HG03097 (cell line): ENCODE results near the gene SCARF1.
A peak's percentile ranks its signal among the peaks of the same experiment; 100 is the strongest.
"Not testable (repeated sequence)": the region's sequence is repeated elsewhere in the genome, so short reads cannot be mapped to it uniquely, and the experiment has no call there.

Experiments
- ATAC-seq: cut with Tn5 transposase; IDR thresholded peaks from one replicate; pipeline ENCODE4 v1.9.1; 2021; ENCODE audit not compliant: unreplicated experiment, low FRiP score

The SCARF1 gene

GRCh38 chr17:1645207-1646171, at the start of gene SCARF1:
SCARF1 (minus strand) TSS chr17:1645732; CDS start chr17:1645697, 35 bp downstream.
- no peak for ATAC-seq

- no peak for ATAC-seq
Observed at GRCh38 chr17:1693339-1693738, 47.8 kb upstream of the SCARF1 start.

- ATAC-seq = no peak
Observed at GRCh38 chr17:1690544-1691221, 45.2 kb upstream of the SCARF1 start.

- not testable (repeated sequence) for ATAC-seq
Observed at GRCh38 chr17:1688405-1688804, 42.9 kb upstream of the SCARF1 start.

GRCh38 chr17:1686086-1686485, 40.6 kb upstream of the SCARF1 start:
- ATAC-seq = no peak

- peak; percentile 96 for ATAC-seq
Observed at GRCh38 chr17:1684378-1685189, 39.1 kb upstream of the SCARF1 start, which contains the start of gene PRPF8. PRPF8 (minus strand) TSS chr17:1684867; CDS start chr17:1684571, 296 bp downstream.

GRCh38 chr17:1683459-1683858, 37.9 kb upstream of the SCARF1 start:
- no peak for ATAC-seq

GRCh38 chr17:1676401-1676800, 30.9 kb upstream of the SCARF1 start:
- no peak for ATAC-seq

- ATAC-seq = no peak
Observed at GRCh38 chr17:1673041-1673785, 27.7 kb upstream of the SCARF1 start.

GRCh38 chr17:1663934-1664333, 18.4 kb upstream of the SCARF1 start:
- ATAC-seq = not testable (repeated sequence)

GRCh38 chr17:1661045-1661444, 15.5 kb upstream of the SCARF1 start:
- no peak for ATAC-seq

GRCh38 chr17:1658100-1658499, 12.6 kb upstream of the SCARF1 start:
- no peak for ATAC-seq

GRCh38 chr17:1653735-1654134, 8.2 kb upstream of the SCARF1 start:
- no peak for ATAC-seq

GRCh38 chr17:1652794-1653193, 7.3 kb upstream of the SCARF1 start:
- not testable (repeated sequence) for ATAC-seq

GRCh38 chr17:1651559-1651844, 6.0 kb upstream of the SCARF1 start:
- ATAC-seq = no peak

GRCh38 chr17:1650731-1651558, 5.4 kb upstream of the SCARF1 start:
- ATAC-seq = no peak

GRCh38 chr17:1649844-1650501, 4.4 kb upstream of the SCARF1 start, which contains the start of gene RILP:
RILP (minus strand) TSS chr17:1649866; CDS start chr17:1649804, 62 bp downstream.
- no peak for ATAC-seq

- peak; percentile 36 for ATAC-seq
Observed at GRCh38 chr17:1648963-1649843, 3.7 kb upstream of the SCARF1 start.
